Caco-2 (cell line): ENCODE measurements around the gene UNC80. TPM values are rescaled to one million over a fixed set of nuclear protein-coding genes. Genes with fewer than 3 reads are reported as not detected.

Experiments used
- BruUV-seq: library from RNA; stranded (reverse); fragments of 400-500 nt; replicated peaks from 2 replicates; lab custom pipeline; 2021; lab: Mats Ljungman, UMichigan
- CTCF ChIA-PET: fragments of 300-600 bp; sonication (Branson Sonifier 250); formaldehyde crosslinking; loops from one replicate; lab custom pipeline; 2022; ENCODE audit warnings: antibody characterized with exemption; lab: Charles Lee
- POLR2A ChIA-PET: fragments of 300-600 bp; sonication (Branson Sonifier 250); formaldehyde crosslinking; loops from one replicate; lab custom pipeline; 2022; ENCODE audit warnings: antibody characterized with exemption; lab: Charles Lee
- DNase-seq, 2 experiments: peaks; one replicate each; pipeline versions ENCODE4 v3.0.0 to v3.0.0-alpha.2; 2020 to 2022
- H3K27me3 ChIP-seq: replicated peaks from 2 replicates; pipeline ENCODE4 v1.6.0; 2011; ENCODE audit warnings: low read length; ENCODE audit not compliant: control insufficient read depth, insufficient read depth
- H3K36me3 ChIP-seq: 2 replicates; pipeline ENCODE4 v1.5.1; 2011; ENCODE audit warnings: low read length; ENCODE audit not compliant: control insufficient read depth, insufficient read depth
- H3K4me1 ChIP-seq: fragments of 250-450 bp; sonication (Bioruptor Pico); 2 replicates; pipeline ENCODE4 v1.5.1; 2020; ENCODE audit warnings: mild to moderate bottlenecking
- H3K4me3 ChIP-seq: 2 replicates; pipeline ENCODE4 v1.5.1; 2011; ENCODE audit warnings: low read depth, mild to moderate bottlenecking, control low read depth, low read length
- H3K9me3 ChIP-seq: fragments of 250-450 bp; sonication (Bioruptor Pico); 2 replicates; pipeline ENCODE4 v1.5.1; 2020; ENCODE audit warnings: mild to moderate bottlenecking, moderate library complexity
- H3K27ac Mint-ChIP-seq: one replicate; pipeline ENCODE4 v1.8.0; 2022; ENCODE audit warnings: mixed read lengths; ENCODE audit not compliant: unreplicated experiment
- H3K27me3 Mint-ChIP-seq: one replicate; pipeline ENCODE4 v1.8.0; 2022; ENCODE audit warnings: mixed read lengths; ENCODE audit not compliant: insufficient read depth, unreplicated experiment
- H3K36me3 Mint-ChIP-seq: one replicate; pipeline ENCODE4 v1.8.0; 2022; ENCODE audit warnings: mild to moderate bottlenecking, mixed read lengths; ENCODE audit not compliant: insufficient read depth, unreplicated experiment
- H3K4me1 Mint-ChIP-seq: one replicate; pipeline ENCODE4 v1.8.0; 2022; ENCODE audit warnings: low read depth, mixed read lengths; ENCODE audit not compliant: unreplicated experiment
- H3K4me3 Mint-ChIP-seq: one replicate; pipeline ENCODE4 v1.8.0; 2022; ENCODE audit warnings: mild to moderate bottlenecking, moderate library complexity, mixed read lengths; ENCODE audit not compliant: unreplicated experiment
- H3K9me3 Mint-ChIP-seq: one replicate; pipeline ENCODE4 v1.8.0; 2022; ENCODE audit warnings: mixed read lengths; ENCODE audit not compliant: unreplicated experiment
- intact Hi-C: fragments of 100-400 bp; cut with micrococcal nuclease; formaldehyde crosslinking; loops from one replicate; pipeline ENCODE4 v1.10.0; 2022; ENCODE audit not compliant: unreplicated experiment
- total RNA-seq: library from RNA; stranded (reverse); gene quantifications from 2 replicates; pipeline ENCODE4 v1.2.3, GENCODE V29; 2022
- TF ChIP-seq, protein P1 (sequence below), 2 experiments: fragments of 200-600 bp in 1 of 2; IDR thresholded peaks; 1 replicate in 1 of 2; 2 replicates in 1 of 2; pipeline versions ENCODE4 v1.5.1 to v1.8.0; 2011 to 2022; ENCODE audit warnings: antibody characterized with exemption in 1 of 2, control low read depth in 1 of 2, inconsistent platforms in 1 of 2, low read depth in 1 of 2, low read length in 1 of 2, mild to moderate bottlenecking in 1 of 2, moderate library complexity in 1 of 2; ENCODE audit not compliant: insufficient read depth in 1 of 2, severe bottlenecking in 1 of 2, unreplicated experiment in 1 of 2

UNC80 gene
- total RNA-seq, 1 experiment from 2014 or later = not detected

DNA sequence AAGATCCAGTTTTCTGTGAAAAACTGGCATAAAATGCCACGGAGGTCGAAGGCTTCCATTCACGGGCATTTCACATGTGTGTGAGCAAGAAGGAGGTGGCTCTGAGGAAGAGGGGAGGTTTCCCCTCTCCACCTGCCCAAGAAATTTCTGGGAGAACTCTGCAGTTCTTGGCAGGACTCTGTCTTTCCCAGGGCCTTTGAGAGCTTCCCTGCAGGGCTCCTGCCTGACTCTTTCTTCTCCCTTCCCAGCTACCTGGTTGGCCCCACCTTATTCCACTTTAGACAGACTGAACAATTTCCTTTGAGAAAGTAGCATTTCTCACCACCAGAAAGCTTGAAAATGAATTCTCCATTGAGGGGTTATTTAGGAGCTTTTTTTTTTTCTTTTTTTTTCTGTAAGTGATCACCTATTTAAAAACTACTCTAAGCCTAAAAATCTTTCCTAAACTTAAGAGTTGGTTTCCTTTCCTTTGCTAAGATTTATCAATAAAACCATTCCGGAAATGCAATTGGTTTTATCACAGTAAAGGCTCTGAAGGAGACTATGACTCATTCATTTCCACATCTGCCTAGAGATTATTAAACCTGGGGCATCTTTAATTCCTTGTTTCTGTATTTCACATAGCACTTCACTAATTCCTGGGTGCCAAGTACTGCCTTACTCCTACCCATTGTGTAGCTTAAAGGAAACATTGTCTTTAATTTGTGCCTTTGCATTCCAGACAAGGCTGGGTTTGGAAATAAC lies 59.3 kb downstream of the UNC80 start:
- Mint-ChIP-seq H3K27me3 (peaks cover 10% of the 10 kb centered on the region), H3K9me3 (no peaks in the 10 kb centered on the region), H3K27ac (no peak overlapping the region), H3K36me3 (no peaks in the 10 kb centered on the region), H3K4me3 (no peak overlapping the region), H3K4me1 (no peaks in the 10 kb centered on the region)
- intact Hi-C loops = no loop called here
- Histone ChIP-seq H3K36me3 (no peaks in the 10 kb centered on the region), H3K27me3 (no peaks in the 10 kb centered on the region), H3K4me3 (no peak overlapping the region), H3K4me1 (no peaks in the 10 kb centered on the region), H3K9me3 (no peaks in the 10 kb centered on the region)
- TF ChIP-seq, protein P1, sequence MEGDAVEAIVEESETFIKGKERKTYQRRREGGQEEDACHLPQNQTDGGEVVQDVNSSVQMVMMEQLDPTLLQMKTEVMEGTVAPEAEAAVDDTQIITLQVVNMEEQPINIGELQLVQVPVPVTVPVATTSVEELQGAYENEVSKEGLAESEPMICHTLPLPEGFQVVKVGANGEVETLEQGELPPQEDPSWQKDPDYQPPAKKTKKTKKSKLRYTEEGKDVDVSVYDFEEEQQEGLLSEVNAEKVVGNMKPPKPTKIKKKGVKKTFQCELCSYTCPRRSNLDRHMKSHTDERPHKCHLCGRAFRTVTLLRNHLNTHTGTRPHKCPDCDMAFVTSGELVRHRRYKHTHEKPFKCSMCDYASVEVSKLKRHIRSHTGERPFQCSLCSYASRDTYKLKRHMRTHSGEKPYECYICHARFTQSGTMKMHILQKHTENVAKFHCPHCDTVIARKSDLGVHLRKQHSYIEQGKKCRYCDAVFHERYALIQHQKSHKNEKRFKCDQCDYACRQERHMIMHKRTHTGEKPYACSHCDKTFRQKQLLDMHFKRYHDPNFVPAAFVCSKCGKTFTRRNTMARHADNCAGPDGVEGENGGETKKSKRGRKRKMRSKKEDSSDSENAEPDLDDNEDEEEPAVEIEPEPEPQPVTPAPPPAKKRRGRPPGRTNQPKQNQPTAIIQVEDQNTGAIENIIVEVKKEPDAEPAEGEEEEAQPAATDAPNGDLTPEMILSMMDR (IDR thresholded peaks at IDR 0.05; ENCODE audit: insufficient read depth in 1 of 2, low read depth in 1 of 2, low read length in 1 of 2, severe bottlenecking in 1 of 2, unreplicated experiment in 1 of 2) = no peak
- POLR2A ChIA-PET = no interaction called here
- DNase-seq = no peak
- CTCF ChIA-PET = interaction anchor here (0.6 kb wide), 1 partner anchor 182 kb away, joined by 4 read pairs; no protein-coding TSS in a partner anchor
- BruUV-seq = no TSS peak

DNA sequence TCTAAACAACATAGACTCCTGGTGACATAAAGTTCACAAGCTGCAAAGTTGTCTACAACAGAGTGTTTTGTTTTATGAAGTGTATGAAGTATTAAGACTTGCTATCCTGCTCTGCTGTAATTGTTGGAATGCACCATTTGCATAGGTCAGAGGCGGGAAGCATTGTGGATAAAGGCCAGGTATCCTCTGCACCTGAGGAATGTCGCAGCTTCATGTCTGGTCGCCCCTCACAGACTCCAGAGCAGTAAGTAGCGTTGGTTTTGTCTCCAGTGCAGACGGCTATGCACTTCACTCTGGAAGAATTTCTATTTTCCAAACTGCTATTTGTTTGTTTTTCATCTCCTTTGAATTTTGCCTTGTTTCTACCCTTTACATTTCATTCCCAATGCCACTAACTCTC lies 63.1 kb downstream of the UNC80 start:
- Mint-ChIP-seq H3K27me3 (peaks cover 13% of the 10 kb centered on the region), H3K9me3 (no peaks in the 10 kb centered on the region), H3K4me3 (no peak overlapping the region), H3K36me3 (no peaks in the 10 kb centered on the region), H3K4me1 (no peaks in the 10 kb centered on the region), H3K27ac (no peak overlapping the region)
- BruUV-seq = no TSS peak
- no peaks in the 10 kb centered on the region for H3K4me1 ChIP-seq
- CTCF ChIA-PET = no interaction called here
- no peak overlapping the region for H3K4me3 ChIP-seq
- intact Hi-C loops = no loop called here
- no peaks in the 10 kb centered on the region for H3K27me3 ChIP-seq
- H3K9me3 ChIP-seq = no peaks in the 10 kb centered on the region
- TF ChIP-seq, protein P1 (IDR thresholded peaks at IDR 0.05; ENCODE audit: insufficient read depth in 1 of 2, low read depth in 1 of 2, low read length in 1 of 2, severe bottlenecking in 1 of 2, unreplicated experiment in 1 of 2) = no peak
- H3K36me3 ChIP-seq = no peaks in the 10 kb centered on the region
- POLR2A ChIA-PET = no interaction called here
- DNase-seq = no peak

DNA sequence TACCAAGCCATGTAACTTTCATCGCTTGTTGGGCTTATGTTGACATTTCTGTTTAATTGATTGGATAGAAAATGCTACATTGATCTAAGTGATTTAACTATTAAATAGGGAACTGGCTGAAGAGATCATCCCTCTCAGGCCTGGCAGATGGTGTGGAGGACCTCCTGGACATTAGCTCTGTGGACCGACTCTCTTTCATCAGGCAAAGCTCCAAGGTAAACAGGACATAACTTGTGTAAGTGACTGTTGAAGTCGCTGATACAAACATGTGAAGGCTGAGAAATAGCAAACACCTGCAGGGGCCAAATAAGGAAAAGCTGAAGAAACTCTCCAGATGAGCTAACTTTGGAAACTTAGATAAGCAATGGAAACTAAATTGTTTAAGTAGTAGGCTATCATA lies 68.8 kb downstream of the UNC80 start:
- Mint-ChIP-seq H3K27me3 (peaks cover 6% of the 10 kb centered on the region), H3K4me3 (no peak overlapping the region), H3K9me3 (no peaks in the 10 kb centered on the region), H3K36me3 (no peaks in the 10 kb centered on the region), H3K27ac (no peak overlapping the region), H3K4me1 (no peaks in the 10 kb centered on the region)
- CTCF ChIA-PET = no interaction called here
- Histone ChIP-seq H3K4me1 (no peaks in the 10 kb centered on the region), H3K4me3 (no peak overlapping the region), H3K36me3 (no peaks in the 10 kb centered on the region), H3K27me3 (no peaks in the 10 kb centered on the region), H3K9me3 (no peaks in the 10 kb centered on the region)
- DNase-seq = no peak
- BruUV-seq = no TSS peak
- TF ChIP-seq, protein P1 (IDR thresholded peaks at IDR 0.05; ENCODE audit: insufficient read depth in 1 of 2, low read depth in 1 of 2, low read length in 1 of 2, severe bottlenecking in 1 of 2, unreplicated experiment in 1 of 2) = no peak
- intact Hi-C loops = no loop called here
- POLR2A ChIA-PET = no interaction called here
